Dedifferentiated amniotic fluid mesenchymal stem cell (primary cell): Measurements from ENCODE around the gene MEIOB.
"Not testable (repeated sequence)": the region's sequence is repeated elsewhere in the genome, so short reads cannot be mapped to it uniquely, and the experiment has no call there.

Experiments
- DNase-seq: peaks from one replicate; pipeline ENCODE4 v3.0.0-alpha.2; 2016; ENCODE audit errors: extremely low spot score

Gene MEIOB

GRCh38 chr16:1871974-1872635, at the start of gene MEIOB:
TSS of gene MEIOB (minus strand) at chr16:1872164. CDS start at chr16:1868175, 3,989 bp downstream.
- no peak for DNase-seq

DNA sequence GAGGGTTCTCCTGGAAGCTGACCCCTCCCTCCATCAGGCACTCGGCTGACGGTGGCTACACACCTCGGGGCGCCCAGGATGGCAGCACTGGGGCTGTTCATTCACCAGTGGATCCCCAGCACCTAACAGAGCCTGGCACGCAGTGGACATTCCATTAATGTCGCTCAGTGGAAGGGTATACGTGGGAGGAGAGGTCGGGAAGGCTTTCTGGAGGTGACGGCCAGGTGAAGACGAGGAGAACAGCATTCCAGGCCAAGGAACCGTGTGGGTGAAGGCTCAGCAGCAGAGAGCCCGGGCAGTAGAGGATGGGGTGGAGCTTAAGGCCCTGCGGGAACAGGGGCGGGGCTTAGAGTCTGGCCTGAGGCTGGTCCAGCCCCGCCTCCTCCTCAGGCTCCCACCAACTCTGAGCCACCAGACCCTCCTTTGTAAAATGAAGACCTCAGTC, 48.8 kb upstream of the MEIOB start:
- DNase-seq = no peak

DNA sequence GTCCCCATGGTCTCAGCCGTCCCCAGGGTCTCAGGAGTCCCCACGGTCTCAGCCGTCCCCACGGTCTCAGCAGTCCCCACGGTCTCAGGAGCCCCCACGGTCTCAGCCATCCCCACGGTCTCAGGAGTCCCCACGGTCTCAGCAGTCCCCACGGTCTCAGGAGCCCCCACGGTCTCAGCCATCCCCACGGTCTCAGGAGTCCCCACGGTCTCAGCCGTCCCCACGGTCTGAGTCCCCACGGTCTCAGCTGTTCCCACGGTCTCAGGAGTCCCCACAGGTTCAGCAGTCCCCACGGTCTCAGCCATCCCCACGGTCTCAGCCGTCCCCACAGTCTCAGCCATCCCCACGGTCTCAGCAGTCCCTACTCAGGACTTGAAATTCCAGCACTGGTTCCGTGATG, 48.2 kb upstream of the MEIOB start:
- DNase-seq = not testable (repeated sequence)

- no peak for DNase-seq
Observed at GRCh38 chr16:1919327-1919998, 47.5 kb upstream of the MEIOB start.

DNA sequence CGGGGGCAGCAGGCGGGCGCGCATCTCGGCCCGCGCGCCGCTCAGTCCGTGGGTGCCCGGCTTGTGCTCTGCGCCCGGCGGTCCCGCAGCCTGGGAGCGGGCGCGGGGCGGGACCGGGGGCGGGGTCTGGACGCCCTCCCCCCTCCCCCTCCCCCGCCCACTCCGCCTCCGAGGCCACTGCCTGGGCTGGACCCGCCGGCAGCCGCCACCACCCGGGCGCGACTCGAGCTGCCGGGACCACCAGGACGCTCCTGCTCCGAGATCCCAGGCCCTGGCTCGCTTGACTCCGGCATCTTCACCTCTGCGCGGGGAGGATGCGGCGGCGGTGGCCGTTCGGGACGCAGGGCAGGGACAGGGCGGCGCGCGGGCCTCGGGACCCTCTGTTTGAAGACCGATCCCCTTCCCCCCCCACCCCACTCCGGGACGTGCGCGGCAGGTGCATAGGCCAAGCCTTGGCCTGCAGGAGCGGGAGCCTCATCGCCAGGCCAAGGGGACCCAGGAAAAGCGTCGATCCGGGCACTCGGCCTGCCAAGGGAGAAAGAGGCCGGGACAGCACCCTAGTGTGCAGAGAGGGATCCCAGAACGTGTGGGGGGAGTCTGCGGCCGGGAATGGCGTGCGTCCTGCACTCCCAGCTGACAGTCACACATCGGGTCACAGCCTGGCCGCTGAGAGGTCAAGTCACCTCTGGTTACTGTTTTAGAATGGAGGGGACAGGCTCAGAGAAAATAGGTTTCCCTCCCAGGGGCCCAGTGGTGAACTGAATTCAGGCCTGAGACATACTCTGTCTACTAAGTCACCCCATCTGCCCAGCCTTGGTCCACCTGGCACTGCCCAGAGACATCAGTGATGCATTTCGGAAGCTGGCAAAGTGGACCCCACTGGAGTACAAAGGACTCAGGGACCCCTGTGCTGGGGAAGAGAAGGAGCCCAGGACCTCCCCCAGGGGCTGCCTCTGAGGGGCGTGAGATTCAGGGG, 46.7 kb upstream of the MEIOB start, which contains the start of gene HS3ST6:
TSS of gene HS3ST6 (minus strand) at position 65 of the 976 bp plus-strand sequence. CDS start 92 bp downstream, outside the sequence.
- DNase-seq = no peak

DNA sequence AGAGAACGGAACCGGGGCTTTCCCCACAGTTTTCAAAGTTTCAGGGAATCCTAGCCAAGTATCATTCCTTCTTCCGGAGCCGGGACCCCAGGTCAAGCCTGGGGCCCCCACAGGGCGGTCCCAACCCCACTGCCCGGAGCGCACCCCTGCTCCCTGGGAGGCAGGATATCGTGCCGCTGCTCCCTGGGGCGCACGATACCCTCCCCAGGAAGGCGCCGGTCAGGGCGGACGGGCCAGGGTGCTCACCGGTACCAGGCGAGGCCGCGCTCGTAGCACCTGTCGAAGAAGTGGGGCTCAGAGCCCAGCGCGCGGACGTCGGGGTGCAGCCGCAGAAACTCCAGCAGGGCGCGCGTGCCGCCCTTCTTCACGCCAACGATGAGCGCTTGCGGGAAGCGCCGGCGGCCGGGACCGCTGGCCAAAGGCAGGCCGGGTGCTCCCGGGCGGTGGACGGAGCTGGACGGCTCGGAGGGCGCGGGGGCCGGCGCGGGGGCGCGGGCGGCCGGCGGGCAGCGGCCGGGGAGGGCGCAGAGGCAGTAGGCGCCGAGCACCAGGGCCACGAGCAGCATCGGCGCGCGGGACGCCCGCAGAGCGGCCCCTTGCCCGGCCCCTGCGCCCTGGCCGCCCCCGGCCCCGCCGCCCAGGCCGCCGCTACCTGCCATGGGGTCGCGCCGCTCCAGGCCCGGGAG, 45.8 kb upstream of the MEIOB start:
- no peak for DNase-seq

DNA sequence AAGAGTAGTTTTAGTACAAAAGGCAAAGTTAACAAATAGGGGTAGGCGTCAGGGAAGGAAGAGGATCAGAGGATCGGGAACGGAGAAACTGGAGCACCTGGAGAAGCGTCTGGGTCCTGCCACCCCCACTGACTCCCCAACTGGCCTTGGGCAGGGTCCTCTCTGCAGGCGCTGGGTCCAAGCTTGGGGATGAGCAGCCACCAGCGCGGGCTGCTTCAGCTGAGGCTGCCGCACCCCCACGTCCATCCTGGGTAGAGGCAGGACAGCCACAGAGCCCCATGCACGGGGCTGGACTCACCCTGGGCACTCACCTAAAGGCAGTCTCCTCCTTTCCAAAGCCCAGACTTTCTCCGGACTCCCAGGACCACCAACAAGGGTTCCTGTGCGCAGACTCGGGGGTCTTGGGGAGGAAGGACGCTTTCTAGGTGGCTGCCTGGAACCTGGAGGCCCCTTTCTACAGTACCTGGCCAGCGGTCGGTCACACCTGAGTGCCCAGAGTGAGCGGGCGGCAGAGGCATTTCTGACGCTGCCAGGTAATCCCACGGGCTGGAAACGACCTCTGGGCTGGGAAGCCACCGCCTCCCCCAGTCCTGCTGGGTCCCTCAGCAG, 45.2 kb upstream of the MEIOB start:
- DNase-seq = no peak

GRCh38 chr16:1916640-1916990, 44.7 kb upstream of the MEIOB start:
- no peak for DNase-seq

DNA sequence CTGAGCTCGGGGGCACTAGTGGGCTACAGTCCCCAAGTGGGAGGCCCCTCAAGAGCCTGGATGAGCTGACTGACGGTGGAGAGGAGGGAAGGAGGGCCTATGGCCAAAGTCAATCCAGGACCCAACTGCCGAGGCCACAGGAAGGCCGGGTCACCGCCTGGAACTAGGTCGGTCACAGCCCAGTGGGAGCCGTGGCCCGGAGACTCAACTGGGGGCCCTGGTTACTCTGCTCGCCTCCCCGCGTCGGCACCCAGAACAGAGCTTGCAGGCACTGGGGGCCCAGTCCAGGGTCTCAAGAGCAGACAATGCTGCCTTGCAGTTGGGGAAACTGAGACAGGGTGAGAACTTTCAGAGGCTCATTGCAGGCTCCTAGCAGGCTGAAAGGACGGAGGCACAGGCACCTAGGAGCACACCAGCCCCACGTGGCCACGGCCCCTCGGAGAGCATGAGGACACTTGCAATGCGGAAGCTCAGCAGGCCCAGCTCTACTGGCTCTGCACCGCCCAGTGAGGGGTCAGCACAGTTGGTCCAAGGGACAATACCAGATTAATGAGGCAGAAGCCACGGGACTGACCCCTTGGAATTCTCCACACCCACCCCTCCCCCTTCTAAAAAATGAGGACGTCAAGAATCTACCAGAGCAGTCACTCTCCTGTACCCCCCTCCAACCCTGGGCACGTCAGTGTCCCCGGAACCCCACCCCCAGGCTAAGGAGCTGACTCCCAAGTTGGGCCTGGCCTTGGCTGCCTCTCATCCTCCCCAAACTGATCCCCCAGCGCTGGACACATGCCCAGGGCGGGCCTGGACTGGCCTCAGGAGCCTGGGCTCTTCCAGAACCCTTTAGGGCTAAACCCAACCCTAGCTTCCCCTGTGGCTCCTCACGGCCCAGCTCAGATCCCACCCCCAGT, 44.0 kb upstream of the MEIOB start:
- no peak for DNase-seq

DNA sequence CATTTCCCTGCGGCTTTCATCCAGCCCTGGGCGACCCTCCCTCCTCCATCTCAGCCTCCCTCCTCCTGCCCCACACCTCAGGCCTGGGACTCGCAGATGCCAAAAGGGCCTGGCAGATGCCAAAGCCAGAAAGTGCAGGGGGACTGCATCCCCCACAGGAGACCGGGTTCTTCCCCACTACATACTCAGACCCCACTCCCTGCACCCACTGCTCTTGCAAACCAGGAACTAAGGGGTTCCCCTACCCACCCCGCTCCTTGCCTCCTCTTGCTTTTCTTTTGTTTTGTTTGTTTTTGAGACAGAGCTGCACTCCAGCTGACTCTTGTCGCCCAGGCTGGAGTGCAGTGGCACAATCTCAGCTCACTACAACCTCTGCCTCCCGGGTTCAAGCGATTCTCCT, 43.0 kb upstream of the MEIOB start:
- DNase-seq = no peak

- no peak for DNase-seq
Observed at GRCh38 chr16:1914084-1914608, 42.2 kb upstream of the MEIOB start.

DNA sequence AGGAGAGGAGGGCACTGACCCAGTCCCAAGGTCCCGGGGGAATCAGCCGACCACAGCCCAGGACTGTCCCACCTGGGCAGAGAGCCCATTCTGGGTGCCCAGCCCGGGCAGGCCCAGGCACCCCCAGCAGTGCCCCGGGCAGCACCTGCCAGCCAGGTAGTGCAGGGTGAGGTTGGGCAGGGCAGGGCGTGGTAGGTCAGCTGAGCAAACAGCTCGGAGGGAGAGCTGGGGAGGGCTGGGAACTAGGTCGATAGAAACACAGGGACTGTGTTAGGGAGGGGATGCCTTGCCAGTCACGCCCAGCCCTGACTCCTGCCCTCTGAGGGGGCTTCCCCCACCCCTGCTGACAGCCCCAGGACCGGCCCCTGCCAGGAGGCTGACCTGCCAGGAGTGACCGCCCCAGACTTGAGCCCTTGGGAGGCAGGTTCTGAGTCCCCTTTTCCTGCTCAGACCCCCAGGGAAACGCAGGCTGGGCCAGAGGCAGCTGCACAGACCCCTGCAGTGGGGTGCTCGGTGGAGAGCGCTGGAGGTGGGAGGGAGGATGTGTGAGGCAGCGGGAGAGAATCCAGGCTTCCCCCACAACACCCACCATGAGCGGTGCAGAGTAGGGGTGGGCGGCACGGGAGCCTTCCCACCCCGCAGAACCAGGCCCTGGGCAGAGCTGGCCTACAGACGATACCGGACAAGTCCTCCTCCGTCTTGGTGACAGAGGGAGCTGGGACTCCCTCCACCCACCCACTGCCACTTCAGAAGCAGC, 41.5 kb upstream of the MEIOB start:
- DNase-seq = no peak

DNA sequence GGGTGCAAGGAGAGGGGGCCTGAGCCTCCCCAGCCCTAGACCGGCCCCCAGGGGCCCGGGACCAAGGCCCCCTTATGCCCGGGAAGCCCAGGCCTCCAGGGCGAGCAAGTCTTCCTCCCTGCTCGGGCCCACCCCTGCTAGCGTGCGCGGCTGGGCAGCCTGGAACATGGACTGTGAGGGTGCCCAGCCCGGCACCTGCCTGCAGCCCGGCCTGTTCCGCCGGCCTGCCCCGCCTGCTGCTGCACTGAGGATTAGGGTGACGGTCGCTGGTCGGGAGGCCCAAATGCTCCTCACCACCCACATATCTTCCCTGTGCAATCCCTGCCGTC, 40.2 kb upstream of the MEIOB start:
- DNase-seq = no peak

- no peak for DNase-seq
Observed at GRCh38 chr16:1911467-1912214, 39.7 kb upstream of the MEIOB start.

- no peak for DNase-seq
Observed at GRCh38 chr16:1909561-1910231, 37.7 kb upstream of the MEIOB start.

DNA sequence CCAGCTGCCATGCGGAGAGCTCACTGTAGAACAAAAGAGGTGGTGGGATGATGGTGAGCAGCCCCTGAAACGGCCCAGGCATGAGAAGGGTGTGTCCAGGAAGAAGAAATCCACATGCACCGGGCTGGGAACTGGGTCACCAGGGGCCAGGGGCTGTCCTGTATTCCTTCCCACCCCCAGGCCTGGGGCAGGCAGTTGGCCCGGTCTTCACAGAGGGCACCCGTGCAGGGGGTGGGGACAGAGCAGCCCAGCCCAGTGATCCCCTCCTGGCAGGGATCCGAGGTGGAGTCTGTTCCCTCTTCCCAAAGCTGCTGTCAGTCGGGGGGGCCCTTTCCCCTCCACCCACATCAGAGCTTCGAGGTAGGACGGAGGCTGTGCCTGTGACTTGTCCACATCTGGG, 37.0 kb upstream of the MEIOB start:
- no peak for DNase-seq

- no peak for DNase-seq
Observed at GRCh38 chr16:1908184-1908583, 36.2 kb upstream of the MEIOB start.

DNA sequence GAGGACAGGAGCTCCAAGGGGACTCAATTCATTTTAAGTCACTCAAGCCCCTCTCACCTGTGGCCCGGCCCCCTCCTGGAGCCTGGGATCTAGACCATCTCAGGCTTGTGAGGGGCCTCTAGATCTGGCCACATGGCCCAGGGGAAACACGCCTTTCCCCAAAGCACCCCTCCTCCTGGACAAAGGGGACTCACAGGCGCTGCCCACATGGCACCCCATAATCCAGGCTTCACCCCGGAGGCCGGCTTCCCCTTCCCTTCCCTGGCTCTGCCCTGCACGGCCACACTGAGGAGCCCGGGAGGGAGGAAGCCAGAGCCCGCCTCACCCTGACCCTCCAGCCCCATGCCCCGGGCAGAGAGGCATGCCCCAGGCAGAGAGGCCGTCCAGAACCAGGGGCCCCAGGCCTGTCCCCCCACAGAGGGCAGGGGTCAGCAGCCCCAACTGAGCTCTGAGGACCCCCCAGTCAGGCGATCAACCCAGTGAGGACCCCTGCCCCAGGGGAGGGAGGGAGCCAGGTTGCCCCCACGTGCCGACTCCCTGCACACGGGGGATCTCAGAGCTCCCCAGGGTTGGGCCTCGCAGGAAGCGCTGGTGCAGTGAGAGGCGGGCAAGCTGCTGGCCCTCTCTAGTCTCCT, 35.4 kb upstream of the MEIOB start:
- no peak for DNase-seq
